ENCODE measurements around the gene YBEY.

GRCh38 chr21:46268371-46268770 is 17.8 kb upstream of the YBEY start:
- TF ChIP-seq POLR2A (IDR thresholded peaks at IDR 0.05; ENCODE audit: low read length) (no peak), GATA1 (IDR thresholded peaks at IDR 0.05; ENCODE audit: low read depth, low read length) (no peak)
